Measurements from ENCODE around the gene TUBB6.

DNA sequence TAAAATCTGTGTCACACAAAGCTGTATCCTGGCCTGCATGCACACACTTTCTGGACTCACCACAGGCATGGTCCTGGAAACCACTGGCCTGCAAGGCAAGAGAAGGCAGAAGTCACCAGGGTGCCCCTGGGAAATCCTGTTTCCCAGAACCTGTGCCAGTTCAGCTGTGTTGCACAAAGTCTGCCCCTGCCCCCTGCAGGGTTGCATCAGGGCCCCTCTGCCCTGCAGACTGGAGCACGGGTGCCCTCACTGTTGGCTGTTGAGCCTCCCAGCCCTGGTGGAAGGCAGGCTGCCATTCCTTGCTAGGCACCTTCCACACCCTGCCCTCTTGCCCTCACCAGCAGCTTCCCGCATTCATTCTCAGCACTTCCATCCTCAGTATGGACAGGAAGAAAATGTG, 18.0 kb upstream of the TUBB6 start:
- TF ChIP-seq POLR2A (IDR thresholded peaks at IDR 0.05; ENCODE audit: low read depth), result no peak
- TF ChIP-seq, protein P1, sequence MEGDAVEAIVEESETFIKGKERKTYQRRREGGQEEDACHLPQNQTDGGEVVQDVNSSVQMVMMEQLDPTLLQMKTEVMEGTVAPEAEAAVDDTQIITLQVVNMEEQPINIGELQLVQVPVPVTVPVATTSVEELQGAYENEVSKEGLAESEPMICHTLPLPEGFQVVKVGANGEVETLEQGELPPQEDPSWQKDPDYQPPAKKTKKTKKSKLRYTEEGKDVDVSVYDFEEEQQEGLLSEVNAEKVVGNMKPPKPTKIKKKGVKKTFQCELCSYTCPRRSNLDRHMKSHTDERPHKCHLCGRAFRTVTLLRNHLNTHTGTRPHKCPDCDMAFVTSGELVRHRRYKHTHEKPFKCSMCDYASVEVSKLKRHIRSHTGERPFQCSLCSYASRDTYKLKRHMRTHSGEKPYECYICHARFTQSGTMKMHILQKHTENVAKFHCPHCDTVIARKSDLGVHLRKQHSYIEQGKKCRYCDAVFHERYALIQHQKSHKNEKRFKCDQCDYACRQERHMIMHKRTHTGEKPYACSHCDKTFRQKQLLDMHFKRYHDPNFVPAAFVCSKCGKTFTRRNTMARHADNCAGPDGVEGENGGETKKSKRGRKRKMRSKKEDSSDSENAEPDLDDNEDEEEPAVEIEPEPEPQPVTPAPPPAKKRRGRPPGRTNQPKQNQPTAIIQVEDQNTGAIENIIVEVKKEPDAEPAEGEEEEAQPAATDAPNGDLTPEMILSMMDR (IDR thresholded peaks at IDR 0.05), result no peak

All from esophagus muscularis mucosa (tissue), 3 donors.